Measurements from ENCODE around the gene KCNT2.

KCNT2 gene

GRCh38 chr1:196467230-196467925 lies 140.9 kb downstream of the KCNT2 start:
- no peak overlapping the region for H3K27ac Mint-ChIP-seq
- H3K9me3 Mint-ChIP-seq, result no peaks in the 10 kb centered on the region
- no peaks in the 10 kb centered on the region for H3K36me3 Mint-ChIP-seq (ENCODE audit: low read depth)
- DNase-seq (ENCODE audit: low spot score), result no peak
- H3K4me1 Mint-ChIP-seq (ENCODE audit: low read depth), result no peaks in the 10 kb centered on the region
- H3K4me3 Mint-ChIP-seq, result no peak overlapping the region
- H3K27me3 Mint-ChIP-seq (ENCODE audit: low read depth), result no peaks in the 10 kb centered on the region

GRCh38 chr1:196466654-196467053 lies 141.6 kb downstream of the KCNT2 start:
- H3K36me3 Mint-ChIP-seq (ENCODE audit: low read depth), result no peaks in the 10 kb centered on the region
- H3K27me3 Mint-ChIP-seq (ENCODE audit: low read depth), result no peaks in the 10 kb centered on the region
- H3K27ac Mint-ChIP-seq, result no peak overlapping the region
- no peaks in the 10 kb centered on the region for H3K9me3 Mint-ChIP-seq
- H3K4me3 Mint-ChIP-seq, result no peak overlapping the region
- no peaks in the 10 kb centered on the region for H3K4me1 Mint-ChIP-seq (ENCODE audit: low read depth)
- DNase-seq (ENCODE audit: low spot score), result no peak

GRCh38 chr1:196466166-196466565 lies 142.1 kb downstream of the KCNT2 start:
- Mint-ChIP-seq H3K4me3 (no peak overlapping the region), H3K36me3 (ENCODE audit: low read depth) (no peaks in the 10 kb centered on the region), H3K9me3 (no peaks in the 10 kb centered on the region), H3K27ac (no peak overlapping the region), H3K27me3 (ENCODE audit: low read depth) (no peaks in the 10 kb centered on the region), H3K4me1 (ENCODE audit: low read depth) (no peaks in the 10 kb centered on the region)
- DNase-seq (ENCODE audit: low spot score), result no peak

- Mint-ChIP-seq H3K27ac (no peak overlapping the region), H3K9me3 (no peaks in the 10 kb centered on the region), H3K4me3 (no peak overlapping the region), H3K4me1 (ENCODE audit: low read depth) (no peaks in the 10 kb centered on the region), H3K36me3 (ENCODE audit: low read depth) (no peaks in the 10 kb centered on the region), H3K27me3 (ENCODE audit: low read depth) (no peaks in the 10 kb centered on the region)
- no peak for DNase-seq (ENCODE audit: low spot score)
These were observed 143.7 kb downstream of the KCNT2 start for GRCh38 chr1:196464480-196464941.

GRCh38 chr1:196462086-196462485 lies 146.2 kb downstream of the KCNT2 start:
- no peaks in the 10 kb centered on the region for H3K36me3 Mint-ChIP-seq (ENCODE audit: low read depth)
- no peak overlapping the region for H3K27ac Mint-ChIP-seq
- H3K9me3 Mint-ChIP-seq, result no peaks in the 10 kb centered on the region
- H3K4me1 Mint-ChIP-seq (ENCODE audit: low read depth), result no peaks in the 10 kb centered on the region
- no peak for DNase-seq (ENCODE audit: low spot score)
- no peaks in the 10 kb centered on the region for H3K27me3 Mint-ChIP-seq (ENCODE audit: low read depth)
- H3K4me3 Mint-ChIP-seq, result no peak overlapping the region

- Mint-ChIP-seq H3K27ac (no peak overlapping the region), H3K4me1 (ENCODE audit: low read depth) (no peaks in the 10 kb centered on the region), H3K27me3 (ENCODE audit: low read depth) (no peaks in the 10 kb centered on the region), H3K9me3 (no peaks in the 10 kb centered on the region), H3K4me3 (no peak overlapping the region), H3K36me3 (ENCODE audit: low read depth) (no peaks in the 10 kb centered on the region)
- no peak for DNase-seq (ENCODE audit: low spot score)
These were observed 146.7 kb downstream of the KCNT2 start for GRCh38 chr1:196461521-196461920.

GRCh38 chr1:196459383-196459782 lies 148.9 kb downstream of the KCNT2 start:
- no peaks in the 10 kb centered on the region for H3K9me3 Mint-ChIP-seq
- H3K27me3 Mint-ChIP-seq (ENCODE audit: low read depth), result no peaks in the 10 kb centered on the region

GRCh38 chr1:196454792-196455191 lies 153.4 kb downstream of the KCNT2 start:
- Mint-ChIP-seq H3K27ac (no peak overlapping the region), H3K9me3 (no peaks in the 10 kb centered on the region), H3K4me1 (ENCODE audit: low read depth) (no peaks in the 10 kb centered on the region), H3K4me3 (no peak overlapping the region), H3K27me3 (ENCODE audit: low read depth) (no peaks in the 10 kb centered on the region), H3K36me3 (ENCODE audit: low read depth) (no peaks in the 10 kb centered on the region)
- no peak for DNase-seq (ENCODE audit: low spot score)

More at GRCh38 chr1:196459383-196459782, 148.9 kb downstream of the KCNT2 start:
- no peaks in the 10 kb centered on the region for H3K36me3 Mint-ChIP-seq (ENCODE audit: low read depth)
- H3K4me1 Mint-ChIP-seq (ENCODE audit: low read depth), result no peaks in the 10 kb centered on the region
- no peak for DNase-seq (ENCODE audit: low spot score)
- no peak overlapping the region for H3K4me3 Mint-ChIP-seq
- H3K27ac Mint-ChIP-seq, result no peak overlapping the region

GRCh38 chr1:196451103-196451502 lies 157.1 kb downstream of the KCNT2 start:
- Mint-ChIP-seq H3K9me3 (no peaks in the 10 kb centered on the region), H3K4me3 (no peak overlapping the region), H3K4me1 (ENCODE audit: low read depth) (no peaks in the 10 kb centered on the region), H3K36me3 (ENCODE audit: low read depth) (no peaks in the 10 kb centered on the region), H3K27ac (no peak overlapping the region), H3K27me3 (ENCODE audit: low read depth) (no peaks in the 10 kb centered on the region)
- no peak for DNase-seq (ENCODE audit: low spot score)

GRCh38 chr1:196450143-196451095 lies 157.8 kb downstream of the KCNT2 start:
- no peaks in the 10 kb centered on the region for H3K9me3 Mint-ChIP-seq
- H3K36me3 Mint-ChIP-seq (ENCODE audit: low read depth), result no peaks in the 10 kb centered on the region
- H3K27me3 Mint-ChIP-seq (ENCODE audit: low read depth), result no peaks in the 10 kb centered on the region
- no peaks in the 10 kb centered on the region for H3K4me1 Mint-ChIP-seq (ENCODE audit: low read depth)
- H3K4me3 Mint-ChIP-seq, result no peak overlapping the region
- no peak overlapping the region for H3K27ac Mint-ChIP-seq
- DNase-seq (ENCODE audit: low spot score), result no peak

GRCh38 chr1:196449460-196449859 lies 158.8 kb downstream of the KCNT2 start:
- Mint-ChIP-seq H3K36me3 (ENCODE audit: low read depth) (no peaks in the 10 kb centered on the region), H3K4me3 (no peak overlapping the region), H3K9me3 (no peaks in the 10 kb centered on the region), H3K27ac (no peak overlapping the region), H3K27me3 (ENCODE audit: low read depth) (no peaks in the 10 kb centered on the region), H3K4me1 (ENCODE audit: low read depth) (no peaks in the 10 kb centered on the region)
- no peak for DNase-seq (ENCODE audit: low spot score)

GRCh38 chr1:196445775-196446174 lies 162.5 kb downstream of the KCNT2 start:
- DNase-seq (ENCODE audit: low spot score), result no peak
- Mint-ChIP-seq H3K27ac (no peak overlapping the region), H3K9me3 (no peaks in the 10 kb centered on the region), H3K36me3 (ENCODE audit: low read depth) (no peaks in the 10 kb centered on the region), H3K27me3 (ENCODE audit: low read depth) (no peaks in the 10 kb centered on the region), H3K4me1 (ENCODE audit: low read depth) (no peaks in the 10 kb centered on the region), H3K4me3 (no peak overlapping the region)

GRCh38 chr1:196444634-196445033 lies 163.6 kb downstream of the KCNT2 start:
- no peaks in the 10 kb centered on the region for H3K36me3 Mint-ChIP-seq (ENCODE audit: low read depth)
- H3K27ac Mint-ChIP-seq, result no peak overlapping the region
- no peaks in the 10 kb centered on the region for H3K9me3 Mint-ChIP-seq
- H3K4me3 Mint-ChIP-seq, result no peak overlapping the region
- no peaks in the 10 kb centered on the region for H3K27me3 Mint-ChIP-seq (ENCODE audit: low read depth)
- no peak for DNase-seq (ENCODE audit: low spot score)
- H3K4me1 Mint-ChIP-seq (ENCODE audit: low read depth), result no peaks in the 10 kb centered on the region

- Mint-ChIP-seq H3K4me3 (no peak overlapping the region), H3K4me1 (ENCODE audit: low read depth) (no peaks in the 10 kb centered on the region), H3K27ac (no peak overlapping the region), H3K9me3 (no peaks in the 10 kb centered on the region), H3K36me3 (ENCODE audit: low read depth) (no peaks in the 10 kb centered on the region), H3K27me3 (ENCODE audit: low read depth) (no peaks in the 10 kb centered on the region)
- no peak for DNase-seq (ENCODE audit: low spot score)
These were observed 165.9 kb downstream of the KCNT2 start for GRCh38 chr1:196442366-196442765.

All from T-helper 2 cell treated with Interferon-gamma antibody and Interleukin-4, amounts not matched to agents 5 μg/mL and 100 μg/mL, for 36 hours (primary cell).